Loucy (cell line): Measurements from ENCODE around the gene TOPAZ1.

Experiments
- H2AFZ ChIP-seq: fragments of 200-600 bp; sonication (generic); 2 replicates; pipeline ENCODE4 v1.6.0; 2016; ENCODE audit warnings: antibody characterized with exemption, mild to moderate bottlenecking, low read length, moderate library complexity
- H3F3A ChIP-seq: fragments of 200-600 bp; 2 replicates; pipeline ENCODE4 v1.6.0; 2016; ENCODE audit warnings: antibody characterized with exemption, low read depth, mild to moderate bottlenecking
- H3K27me3 ChIP-seq: fragments of 200-600 bp; sonication (generic); 2 replicates; pipeline ENCODE4 v1.6.1; 2014; ENCODE audit warnings: low read length, mild to moderate bottlenecking; ENCODE audit not compliant: insufficient read depth, poor library complexity, severe bottlenecking
- H3K36me3 ChIP-seq: fragments of 200-600 bp; sonication (generic); 2 replicates; pipeline ENCODE4 v1.6.1; 2016; ENCODE audit warnings: low read length; ENCODE audit not compliant: insufficient read depth
- H3K4me1 ChIP-seq: fragments of 200-600 bp; sonication (generic); 2 replicates; pipeline ENCODE4 v1.5.1; 2014; ENCODE audit warnings: low read length, mild to moderate bottlenecking; ENCODE audit not compliant: insufficient read depth, poor library complexity, severe bottlenecking
- H3K4me2 ChIP-seq: fragments of 200-600 bp; sonication (generic); 2 replicates; pipeline ENCODE4 v1.6.0; 2014; ENCODE audit warnings: antibody characterized with exemption, low read length, low read depth, mild to moderate bottlenecking; ENCODE audit not compliant: poor library complexity, severe bottlenecking
- H3K4me3 ChIP-seq: fragments of 200-600 bp; sonication (generic); 2 replicates; pipeline ENCODE4 v1.5.1; 2014; ENCODE audit warnings: low read length, mild to moderate bottlenecking, mixed read lengths; ENCODE audit not compliant: poor library complexity, severe bottlenecking
- H3K79me2 ChIP-seq: fragments of 200-600 bp; sonication (generic); 2 replicates; pipeline ENCODE4 v1.6.1; 2014; ENCODE audit warnings: low read length; ENCODE audit not compliant: insufficient read depth
- H3K9ac ChIP-seq: fragments of 200-600 bp; sonication (generic); 2 replicates; pipeline ENCODE4 v1.6.0; 2014; ENCODE audit warnings: mild to moderate bottlenecking, low read depth, low read length, moderate library complexity; ENCODE audit not compliant: poor library complexity, severe bottlenecking
- H3K9me2 ChIP-seq: fragments of 200-600 bp; sonication (generic); replicated peaks from 2 replicates; pipeline ENCODE4 v1.6.1; 2016; ENCODE audit warnings: low read depth, low read length, mixed read lengths
- H3K9me3 ChIP-seq: fragments of 200-600 bp; sonication (generic); 2 replicates; pipeline ENCODE4 v1.6.1; 2014; ENCODE audit warnings: mild to moderate bottlenecking, antibody characterized with exemption, low read length, low read depth; ENCODE audit not compliant: insufficient read depth
- H4K20me1 ChIP-seq: fragments of 200-600 bp; sonication (generic); 2 replicates; pipeline ENCODE4 v1.6.0; 2014; ENCODE audit warnings: antibody characterized with exemption, low read length, mild to moderate bottlenecking; ENCODE audit not compliant: insufficient read depth, poor library complexity, severe bottlenecking
- EZH2phosphoT487 ChIP-seq: fragments of 200-600 bp; IDR thresholded peaks from 2 replicates; pipeline ENCODE4 v1.6.1; 2018; ENCODE audit warnings: antibody characterized with exemption, mild to moderate bottlenecking, moderate library complexity, borderline replicate concordance
- TF ChIP-seq, protein P1 (sequence below): fragments of 200-600 bp; sonication (generic); conservative IDR thresholded peaks from 2 replicates; pipeline ENCODE4 v1.5.1; 2014; ENCODE audit warnings: mild to moderate bottlenecking, antibody characterized with exemption, low read length

Gene TOPAZ1

DNA sequence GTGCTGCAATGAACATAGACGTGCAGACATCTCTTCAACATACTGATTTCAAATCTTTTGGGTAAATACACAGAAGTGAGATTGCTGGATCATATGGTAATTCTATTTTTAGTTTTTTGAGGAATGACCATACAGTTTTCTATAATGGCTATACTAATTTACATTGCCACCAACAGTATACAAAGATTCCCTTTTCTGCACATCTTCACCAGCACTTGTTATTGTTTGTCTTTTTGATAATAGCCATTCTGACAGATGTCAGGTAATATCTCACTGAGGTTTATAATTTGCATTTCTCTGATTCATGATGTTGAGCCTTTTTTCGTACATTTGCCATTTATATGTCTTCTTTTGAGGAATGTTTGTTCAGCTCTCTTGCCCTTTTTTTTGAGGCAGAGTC lies 30.5 kb downstream of the TOPAZ1 start:
- Histone ChIP-seq H3K9me3 (no peaks in the 10 kb centered on the region), H3F3A (no peaks in the 10 kb centered on the region; the same call in 1 of the 2 replicates), H3K79me2 (no peaks in the 10 kb centered on the region), H3K4me1 (no peaks in the 10 kb centered on the region), H4K20me1 (no peaks in the 10 kb centered on the region), H3K4me2 (no peak overlapping the region), H3K9ac (no peak overlapping the region), H3K36me3 (no peaks in the 10 kb centered on the region), H3K4me3 (no peak overlapping the region), H2AFZ (no peak overlapping the region), H3K9me2 (no peaks in the 10 kb centered on the region), H3K27me3 (no peaks in the 10 kb centered on the region)
- no peak for TF ChIP-seq EZH2phosphoT487
- TF ChIP-seq, protein P1, sequence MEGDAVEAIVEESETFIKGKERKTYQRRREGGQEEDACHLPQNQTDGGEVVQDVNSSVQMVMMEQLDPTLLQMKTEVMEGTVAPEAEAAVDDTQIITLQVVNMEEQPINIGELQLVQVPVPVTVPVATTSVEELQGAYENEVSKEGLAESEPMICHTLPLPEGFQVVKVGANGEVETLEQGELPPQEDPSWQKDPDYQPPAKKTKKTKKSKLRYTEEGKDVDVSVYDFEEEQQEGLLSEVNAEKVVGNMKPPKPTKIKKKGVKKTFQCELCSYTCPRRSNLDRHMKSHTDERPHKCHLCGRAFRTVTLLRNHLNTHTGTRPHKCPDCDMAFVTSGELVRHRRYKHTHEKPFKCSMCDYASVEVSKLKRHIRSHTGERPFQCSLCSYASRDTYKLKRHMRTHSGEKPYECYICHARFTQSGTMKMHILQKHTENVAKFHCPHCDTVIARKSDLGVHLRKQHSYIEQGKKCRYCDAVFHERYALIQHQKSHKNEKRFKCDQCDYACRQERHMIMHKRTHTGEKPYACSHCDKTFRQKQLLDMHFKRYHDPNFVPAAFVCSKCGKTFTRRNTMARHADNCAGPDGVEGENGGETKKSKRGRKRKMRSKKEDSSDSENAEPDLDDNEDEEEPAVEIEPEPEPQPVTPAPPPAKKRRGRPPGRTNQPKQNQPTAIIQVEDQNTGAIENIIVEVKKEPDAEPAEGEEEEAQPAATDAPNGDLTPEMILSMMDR = no peak

DNA sequence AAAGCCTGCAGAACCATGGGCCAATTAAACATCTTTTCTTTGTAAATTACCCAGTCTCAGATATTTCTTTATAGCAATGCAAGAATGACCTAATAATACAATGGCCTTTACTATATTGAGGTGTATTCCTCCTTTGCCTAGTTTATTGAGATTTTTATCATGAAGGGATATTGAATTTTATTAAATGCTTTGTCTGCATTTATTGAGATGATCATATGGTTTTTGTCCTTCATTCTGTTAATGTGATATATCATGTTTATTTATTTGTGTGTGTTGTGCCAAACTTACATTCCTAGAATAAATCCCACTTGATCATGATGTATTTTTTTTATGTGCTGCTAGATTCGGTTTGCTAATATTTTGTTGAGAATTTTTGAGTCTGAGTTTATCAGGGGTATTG lies 36.2 kb downstream of the TOPAZ1 start:
- H3K4me1 ChIP-seq = no peaks in the 10 kb centered on the region
- H4K20me1 ChIP-seq = no peaks in the 10 kb centered on the region
- H3K9me3 ChIP-seq = no peaks in the 10 kb centered on the region
- TF ChIP-seq, protein P1 = no peak
- no peak for TF ChIP-seq EZH2phosphoT487
- no peaks in the 10 kb centered on the region for H3K27me3 ChIP-seq
- H3K4me2 ChIP-seq = no peak overlapping the region
- H3K9ac ChIP-seq = no peak overlapping the region
- H3F3A ChIP-seq = no peaks in the 10 kb centered on the region; the same call in 1 of the 2 replicates
- no peaks in the 10 kb centered on the region for H3K9me2 ChIP-seq
- H3K79me2 ChIP-seq = no peaks in the 10 kb centered on the region
- no peak overlapping the region for H3K4me3 ChIP-seq
- H2AFZ ChIP-seq = no peak overlapping the region
- H3K36me3 ChIP-seq = no peaks in the 10 kb centered on the region

DNA sequence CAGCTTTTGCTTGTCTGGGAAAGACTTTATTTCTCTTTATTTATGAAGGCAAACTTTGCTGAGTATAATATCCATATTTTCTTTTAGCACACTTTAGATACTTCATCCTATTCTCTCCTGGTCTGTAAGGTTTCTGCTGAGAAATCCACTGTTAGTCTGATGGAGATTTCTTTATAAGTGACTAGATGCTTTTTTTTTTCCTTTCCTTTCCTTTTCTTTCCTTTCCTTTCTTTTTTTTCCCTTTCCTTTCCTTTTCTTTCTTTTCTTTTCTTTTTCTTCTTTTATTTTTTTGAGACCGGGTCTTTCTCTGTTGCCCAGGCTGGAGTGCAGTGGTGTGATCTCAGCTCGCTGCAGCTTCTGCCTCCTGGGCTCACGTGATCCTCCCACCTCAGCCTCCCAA lies 38.4 kb downstream of the TOPAZ1 start:
- no peaks in the 10 kb centered on the region for H3K9me3 ChIP-seq
- no peak overlapping the region for H3K4me2 ChIP-seq
- TF ChIP-seq, protein P1 = no peak
- no peak for TF ChIP-seq EZH2phosphoT487
- H3K9me2 ChIP-seq = no peaks in the 10 kb centered on the region
- H3K36me3 ChIP-seq = no peaks in the 10 kb centered on the region
- H3F3A ChIP-seq = no peaks in the 10 kb centered on the region; the same call in 1 of the 2 replicates
- no peak overlapping the region for H2AFZ ChIP-seq
- H3K79me2 ChIP-seq = no peaks in the 10 kb centered on the region
- no peak overlapping the region for H3K9ac ChIP-seq
- H4K20me1 ChIP-seq = no peaks in the 10 kb centered on the region
- H3K4me3 ChIP-seq = no peak overlapping the region
- no peaks in the 10 kb centered on the region for H3K4me1 ChIP-seq
- no peaks in the 10 kb centered on the region for H3K27me3 ChIP-seq
